DND-41 (cell line): ENCODE data around the gene MYLIP.

Experiments used
- EZH2 ChIP-seq: IDR thresholded peaks from 3 replicates; pipeline ENCODE4 v1.6.1; 2012; ENCODE audit warnings: borderline replicate concordance, low read depth, mild to moderate bottlenecking, moderate library complexity, low read length, inconsistent platforms; ENCODE audit not compliant: severe bottlenecking
- TF ChIP-seq, protein P1 (sequence below): IDR thresholded peaks from 2 replicates; pipeline ENCODE4 v1.5.1; 2012; ENCODE audit warnings: borderline replicate concordance, low read length, moderate library complexity, mild to moderate bottlenecking; ENCODE audit not compliant: poor library complexity, severe bottlenecking; ENCODE audit errors: extremely low read depth

DNA sequence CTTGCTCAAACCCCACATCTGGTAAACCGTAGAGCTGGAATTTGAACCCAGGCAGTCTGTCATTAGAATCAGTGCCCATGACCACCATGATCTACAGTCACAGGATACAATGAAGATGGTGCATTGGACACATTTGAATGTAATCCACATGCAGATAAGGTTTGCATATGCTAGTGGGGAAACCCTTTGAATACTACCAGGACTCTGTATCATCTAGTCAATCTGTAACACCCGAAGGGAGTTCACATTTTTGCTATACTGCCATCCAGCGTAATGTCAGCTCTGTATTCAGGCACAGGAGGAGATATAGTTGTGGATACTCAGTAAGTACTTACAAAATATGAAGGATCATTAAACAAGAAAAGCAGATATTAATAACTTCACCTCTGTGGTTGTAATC lies 40.5 kb upstream of the MYLIP start:
- TF ChIP-seq, protein P1, sequence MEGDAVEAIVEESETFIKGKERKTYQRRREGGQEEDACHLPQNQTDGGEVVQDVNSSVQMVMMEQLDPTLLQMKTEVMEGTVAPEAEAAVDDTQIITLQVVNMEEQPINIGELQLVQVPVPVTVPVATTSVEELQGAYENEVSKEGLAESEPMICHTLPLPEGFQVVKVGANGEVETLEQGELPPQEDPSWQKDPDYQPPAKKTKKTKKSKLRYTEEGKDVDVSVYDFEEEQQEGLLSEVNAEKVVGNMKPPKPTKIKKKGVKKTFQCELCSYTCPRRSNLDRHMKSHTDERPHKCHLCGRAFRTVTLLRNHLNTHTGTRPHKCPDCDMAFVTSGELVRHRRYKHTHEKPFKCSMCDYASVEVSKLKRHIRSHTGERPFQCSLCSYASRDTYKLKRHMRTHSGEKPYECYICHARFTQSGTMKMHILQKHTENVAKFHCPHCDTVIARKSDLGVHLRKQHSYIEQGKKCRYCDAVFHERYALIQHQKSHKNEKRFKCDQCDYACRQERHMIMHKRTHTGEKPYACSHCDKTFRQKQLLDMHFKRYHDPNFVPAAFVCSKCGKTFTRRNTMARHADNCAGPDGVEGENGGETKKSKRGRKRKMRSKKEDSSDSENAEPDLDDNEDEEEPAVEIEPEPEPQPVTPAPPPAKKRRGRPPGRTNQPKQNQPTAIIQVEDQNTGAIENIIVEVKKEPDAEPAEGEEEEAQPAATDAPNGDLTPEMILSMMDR, result no peak
- no peak for TF ChIP-seq EZH2
